Fibroblast of gingiva (primary cell): ENCODE results near the gene PARL.

Experiments used
- DNase-seq: peaks from one replicate; pipeline ENCODE4 v3.0.0-alpha.2; 2011; ENCODE audit warnings: low read depth

The PARL gene

DNA sequence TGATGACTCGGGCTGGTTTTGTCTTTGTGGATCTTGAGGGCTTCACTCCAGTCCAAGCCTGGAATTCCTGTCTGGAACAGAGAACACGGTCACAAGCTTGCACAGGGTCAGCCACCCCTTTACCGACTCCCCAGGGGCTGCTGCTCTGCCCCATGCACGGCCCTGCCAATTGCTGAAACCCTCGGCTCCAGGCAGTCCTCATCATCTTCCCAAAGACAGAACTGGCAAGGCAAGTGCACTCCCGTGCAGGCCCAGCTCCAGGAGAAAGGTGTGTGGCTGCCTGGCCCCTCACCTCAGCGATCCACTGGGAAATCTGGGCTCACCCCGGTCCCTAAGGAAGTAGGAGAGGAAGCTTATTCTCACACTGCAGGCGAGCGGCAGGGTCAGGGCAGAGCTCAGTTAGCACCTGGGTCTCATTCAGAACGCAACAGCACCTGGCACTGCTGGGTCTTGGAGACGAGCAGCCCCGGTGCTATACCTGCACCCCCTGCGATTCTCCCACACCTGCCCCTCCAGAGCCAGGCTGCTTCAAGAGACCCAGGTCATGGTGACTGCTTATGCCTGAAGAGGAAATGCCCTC is 66.5 kb downstream of the PARL start:
- no peak for DNase-seq

DNA sequence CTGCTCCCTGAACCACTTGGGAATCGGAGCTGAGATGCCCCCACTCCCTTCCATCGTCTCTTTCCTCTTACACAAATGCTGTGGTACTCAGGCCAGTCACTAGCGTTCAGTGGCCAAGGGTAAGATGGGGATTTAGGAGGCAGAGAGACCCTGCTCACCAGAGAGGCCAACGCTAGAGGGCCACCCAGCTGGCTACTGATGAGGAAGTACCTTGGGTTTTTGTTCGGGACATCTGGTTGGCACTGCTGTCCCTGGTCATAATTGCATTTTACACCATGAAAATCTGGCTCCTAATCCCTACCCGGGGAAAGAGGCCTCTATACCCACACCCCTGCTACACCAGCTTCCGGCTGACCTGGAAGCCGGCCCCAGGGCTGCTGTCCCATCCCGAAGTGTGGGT is 67.0 kb downstream of the PARL start:
- no peak for DNase-seq

DNA sequence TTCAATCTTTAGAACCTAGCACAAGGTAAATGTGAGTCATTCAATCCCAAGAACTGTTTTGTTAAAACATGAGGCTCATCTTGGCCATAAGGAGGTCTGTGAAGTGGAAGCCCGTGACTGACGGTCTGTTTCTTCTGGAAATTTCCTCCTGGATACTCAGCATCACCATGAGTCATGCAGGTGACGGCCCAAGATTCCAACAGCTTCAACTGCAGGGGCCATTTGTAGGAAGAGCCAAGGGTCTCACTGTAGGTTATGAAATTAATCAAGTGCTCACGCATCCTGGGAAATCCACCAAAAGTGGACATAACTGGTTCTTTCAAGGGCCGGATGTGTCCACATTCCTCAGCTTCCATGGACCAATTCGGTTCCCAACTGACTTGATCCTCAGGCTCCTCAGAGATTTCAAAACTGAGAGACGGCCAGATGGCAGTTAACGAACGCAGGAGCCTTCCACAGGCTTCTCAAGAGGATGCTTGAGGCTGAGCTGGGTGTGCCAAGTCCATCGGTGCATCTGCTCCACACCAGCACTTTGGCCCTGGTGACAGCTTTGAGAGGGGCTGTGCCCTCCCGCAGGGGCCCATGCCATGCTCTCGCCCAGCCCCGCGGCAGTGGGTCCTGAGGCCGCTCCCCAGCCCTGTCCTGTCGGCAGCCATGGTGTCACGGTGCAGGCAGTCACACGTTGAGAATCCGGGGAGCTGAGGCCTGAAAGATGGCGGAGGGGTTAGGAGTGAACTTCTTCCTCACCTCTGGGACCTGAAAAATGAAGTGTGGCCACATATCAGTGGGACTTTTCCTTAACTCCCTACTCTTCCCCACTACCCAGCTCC is 67.8 kb downstream of the PARL start:
- no peak for DNase-seq

DNA sequence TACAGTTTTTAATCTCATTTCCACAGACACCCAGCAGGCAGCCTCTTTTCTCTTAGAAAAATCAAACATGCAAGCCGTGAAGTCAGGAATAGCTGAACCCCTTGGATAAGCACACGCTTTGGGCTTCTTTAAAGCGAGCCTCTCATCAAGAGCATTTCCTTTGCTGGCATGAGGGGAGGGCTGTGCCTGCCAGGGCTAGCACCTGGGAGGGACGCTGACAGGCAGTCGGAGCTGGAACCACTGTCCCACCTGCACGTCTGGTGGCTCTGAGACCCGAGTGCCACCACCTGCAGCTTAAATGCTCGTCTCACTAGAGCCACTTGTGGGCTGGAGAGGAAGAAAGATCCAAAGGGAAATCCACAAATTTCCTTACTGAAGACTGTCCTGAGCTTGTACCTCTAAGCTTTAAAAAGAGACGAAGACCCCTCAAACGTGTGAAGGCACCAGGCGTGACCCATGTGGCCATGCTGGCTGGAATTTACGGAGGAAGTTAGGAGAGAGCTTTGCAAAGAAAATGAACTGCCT is 68.7 kb downstream of the PARL start:
- DNase-seq = no peak

DNA sequence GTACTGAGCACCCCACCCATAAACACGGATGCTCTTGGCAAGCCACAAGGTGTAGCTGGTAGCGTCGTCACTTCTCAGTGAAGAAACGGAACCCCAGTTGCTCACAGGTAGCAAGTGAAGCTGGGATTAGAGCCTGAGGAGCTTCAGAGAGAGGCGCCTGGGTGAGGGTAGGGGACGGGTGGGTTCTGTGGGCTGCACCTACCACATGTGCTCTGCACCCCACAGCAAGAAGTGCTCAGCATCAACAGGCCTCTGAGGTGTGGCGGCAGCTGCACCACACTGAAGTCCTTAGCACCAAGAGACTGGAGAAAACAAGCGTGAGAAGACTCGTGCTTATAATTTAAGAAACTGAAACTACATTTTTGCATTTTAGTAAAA is 69.1 kb downstream of the PARL start:
- DNase-seq = no peak

DNA sequence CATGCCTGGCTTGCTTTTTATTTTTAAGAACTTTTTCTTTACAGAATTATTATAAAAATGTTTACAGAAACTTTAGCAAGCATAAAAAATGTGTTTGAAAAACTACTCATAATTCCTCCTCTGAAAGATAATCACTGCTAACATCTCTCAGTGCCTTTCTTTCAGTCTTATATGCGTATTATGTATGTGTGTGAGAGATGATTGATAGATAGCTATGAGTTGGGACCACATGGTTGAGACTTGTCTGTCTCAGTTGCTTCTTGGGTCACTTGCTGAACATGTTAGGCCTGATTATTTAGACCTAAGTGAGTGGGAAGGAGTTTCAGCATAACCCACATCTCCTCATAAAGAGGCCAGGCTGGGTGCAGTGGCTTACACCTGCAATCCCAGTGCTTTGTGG is 70.4 kb downstream of the PARL start:
- DNase-seq = no peak

DNA sequence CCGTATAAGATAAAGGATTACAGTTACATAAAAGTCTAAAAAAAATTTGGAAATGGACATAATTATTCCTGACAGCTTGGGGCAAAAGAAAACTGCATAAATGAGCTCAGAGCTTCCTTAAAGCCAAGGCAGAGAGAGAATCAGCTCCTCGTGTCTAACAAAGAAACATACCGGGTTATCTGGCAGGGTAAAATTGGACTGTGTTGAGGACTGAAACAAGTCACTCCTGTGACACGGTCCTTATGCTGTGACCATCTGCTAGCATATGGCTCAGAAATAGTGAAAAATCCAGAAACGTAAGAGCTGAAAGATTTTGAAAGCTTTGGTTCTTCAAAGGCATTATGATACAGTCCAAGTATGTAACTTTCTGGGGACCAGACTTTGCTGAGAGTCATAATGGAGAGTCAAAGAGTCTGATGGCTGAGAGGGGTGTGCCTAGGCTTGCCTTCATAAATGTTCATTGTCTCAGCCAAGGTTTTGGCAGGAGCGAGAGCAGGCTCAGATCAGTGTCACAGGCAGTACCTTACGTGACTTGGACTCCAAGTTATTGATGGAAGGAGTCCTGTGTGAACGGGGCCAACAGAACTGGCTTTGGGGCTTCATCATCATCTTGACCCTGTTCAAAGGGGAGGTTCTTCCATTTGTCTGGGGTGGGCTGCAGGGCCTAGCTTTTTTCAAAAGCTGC is 71.8 kb downstream of the PARL start:
- no peak for DNase-seq

DNA sequence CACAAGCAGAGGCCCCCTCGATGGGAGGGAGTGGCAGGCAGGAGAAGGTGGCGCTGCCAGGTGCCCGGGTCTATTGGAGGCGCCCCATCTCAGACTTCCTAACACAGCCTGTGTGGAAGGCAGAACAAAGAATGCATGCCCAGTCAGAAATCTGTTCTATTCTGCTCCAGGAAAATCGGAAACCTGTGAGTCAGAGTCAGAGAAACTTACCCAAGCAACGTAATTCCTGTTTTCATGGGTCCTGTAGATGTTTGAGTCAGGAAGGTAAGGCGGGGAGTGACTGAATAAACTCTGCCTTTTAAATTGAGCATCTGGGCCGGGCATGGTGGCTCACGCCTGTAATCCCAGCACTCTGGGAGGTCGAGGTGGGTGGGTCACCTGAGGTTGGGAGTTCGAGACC is 73.0 kb downstream of the PARL start:
- no peak for DNase-seq

DNA sequence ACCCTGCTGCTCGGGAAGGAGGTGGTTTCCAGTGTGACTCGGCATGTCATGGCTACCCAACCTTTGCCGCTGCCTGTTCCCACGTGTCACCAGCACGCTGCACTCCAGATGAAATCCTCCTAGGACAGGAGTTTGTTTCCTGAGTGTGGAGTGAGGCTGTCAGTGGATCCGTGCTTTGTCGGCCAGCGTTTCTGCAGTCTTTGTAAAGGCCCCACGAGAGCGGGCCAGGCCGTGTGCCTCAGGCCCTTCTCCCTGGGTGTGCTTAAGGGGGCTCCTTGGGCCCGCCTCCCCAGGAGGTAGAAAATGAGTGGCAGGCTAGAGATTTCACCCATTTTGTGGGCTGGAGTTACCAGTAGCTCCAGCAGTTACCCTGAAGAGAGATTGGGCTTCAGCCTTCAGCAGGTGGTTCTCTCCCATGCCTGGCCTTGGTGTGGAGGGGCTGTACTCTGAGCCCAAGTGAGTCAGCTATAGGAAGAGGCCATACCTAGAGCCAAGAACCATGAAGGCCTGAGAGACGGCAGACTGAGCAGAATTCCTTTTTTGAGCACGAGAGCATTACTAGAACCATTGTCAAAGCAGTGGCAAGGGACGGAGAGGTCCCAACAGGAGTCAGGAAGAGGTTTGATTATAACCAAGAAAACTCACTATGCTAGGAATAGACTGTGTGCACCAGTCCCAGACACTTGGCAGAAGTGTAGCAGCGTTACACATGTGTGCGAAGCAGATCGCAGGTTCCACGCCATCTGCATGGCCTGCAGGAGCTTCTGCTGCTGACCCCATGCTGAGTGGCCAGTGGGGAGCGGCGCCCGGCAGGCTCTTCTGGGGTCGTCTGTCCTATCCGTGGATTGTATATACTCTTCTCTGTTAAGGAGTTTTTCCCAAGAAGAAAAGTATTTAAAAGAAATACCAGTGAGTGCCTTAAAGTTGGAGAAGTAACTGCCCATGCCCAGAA is 73.8 kb downstream of the PARL start:
- DNase-seq = no peak

DNA sequence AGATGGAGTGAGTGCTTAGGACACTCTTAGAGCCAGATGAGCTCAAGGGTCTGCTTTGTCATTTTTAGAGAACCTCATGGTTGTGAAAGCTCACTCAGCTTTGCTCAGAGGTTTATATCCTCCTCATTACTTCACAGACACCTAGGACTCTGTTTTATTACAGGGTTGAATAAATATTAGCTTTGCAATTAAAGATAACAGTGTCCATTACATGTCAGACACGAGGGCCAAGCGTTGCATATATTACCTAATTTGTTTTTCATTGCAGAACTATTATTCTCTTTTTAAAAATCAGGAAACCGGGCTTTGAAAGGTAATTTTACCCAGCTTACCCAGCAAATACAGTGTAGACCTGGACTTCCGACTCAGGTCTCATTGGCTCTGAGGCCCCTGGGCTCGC is 75.4 kb downstream of the PARL start:
- DNase-seq = no peak

DNA sequence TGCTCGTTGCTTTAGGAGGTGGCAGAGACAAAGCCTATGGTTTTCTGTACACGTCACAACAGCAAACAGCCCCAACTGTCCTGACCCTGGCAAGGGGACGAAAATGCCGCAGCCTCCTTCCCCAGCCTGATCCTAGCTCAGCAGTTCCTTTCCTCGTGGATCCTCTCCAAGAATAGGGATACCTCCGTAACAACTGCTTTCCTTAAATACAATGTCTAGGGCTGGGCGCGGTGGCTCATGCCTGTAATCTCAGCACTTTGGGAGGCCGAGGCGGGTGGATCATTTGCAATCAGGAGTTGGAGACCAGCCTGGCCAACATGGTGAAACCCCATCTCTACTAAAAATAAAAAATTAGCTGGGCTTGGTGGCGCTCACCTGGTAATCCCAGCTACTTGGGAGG is 76.3 kb downstream of the PARL start:
- no peak for DNase-seq

DNA sequence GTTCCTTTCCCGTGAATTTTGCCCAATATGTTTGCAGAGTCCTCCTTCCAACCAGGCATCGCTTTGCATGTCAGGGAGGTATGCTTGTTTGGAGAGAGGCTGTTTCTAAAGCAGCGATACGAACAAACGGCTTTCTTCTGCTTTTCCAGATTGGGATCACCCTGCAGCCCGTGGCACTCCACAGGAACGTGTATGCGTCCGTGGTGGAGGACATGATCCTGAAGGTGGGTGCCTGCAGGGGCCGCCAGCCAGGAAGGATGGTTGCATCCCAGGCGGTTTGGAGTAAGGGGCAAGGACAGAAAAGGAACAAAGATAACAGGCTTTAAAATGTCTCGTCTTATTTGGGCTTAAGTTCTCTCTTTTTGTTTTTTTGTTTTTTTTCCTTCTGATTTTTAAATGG is 76.8 kb downstream of the PARL start:
- DNase-seq = no peak

DNA sequence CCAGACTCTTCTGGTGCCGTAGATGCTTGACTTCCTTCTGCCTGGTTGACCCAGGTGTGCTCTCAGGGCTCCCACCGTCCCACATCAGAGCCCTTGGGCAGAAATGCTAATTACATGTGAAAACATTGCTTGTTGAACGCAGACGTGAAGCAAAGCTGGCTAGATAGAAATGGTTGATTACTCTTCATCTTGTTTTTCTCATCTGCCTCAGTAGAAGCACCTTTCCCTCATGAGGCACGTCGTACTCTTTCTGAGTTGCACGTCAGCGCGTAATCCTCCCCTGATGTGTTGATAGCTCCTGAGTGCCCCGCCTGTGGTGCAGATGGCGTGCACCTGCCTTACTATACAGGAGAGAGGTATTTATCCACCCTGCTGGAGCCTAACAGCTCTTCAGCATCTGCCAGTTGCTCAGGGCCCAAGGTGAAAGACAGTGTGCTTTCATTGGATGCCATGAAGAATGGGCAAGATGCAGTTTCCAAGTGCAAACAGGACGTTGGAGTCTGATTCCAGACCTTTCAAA is 77.4 kb downstream of the PARL start:
- DNase-seq = no peak

DNA sequence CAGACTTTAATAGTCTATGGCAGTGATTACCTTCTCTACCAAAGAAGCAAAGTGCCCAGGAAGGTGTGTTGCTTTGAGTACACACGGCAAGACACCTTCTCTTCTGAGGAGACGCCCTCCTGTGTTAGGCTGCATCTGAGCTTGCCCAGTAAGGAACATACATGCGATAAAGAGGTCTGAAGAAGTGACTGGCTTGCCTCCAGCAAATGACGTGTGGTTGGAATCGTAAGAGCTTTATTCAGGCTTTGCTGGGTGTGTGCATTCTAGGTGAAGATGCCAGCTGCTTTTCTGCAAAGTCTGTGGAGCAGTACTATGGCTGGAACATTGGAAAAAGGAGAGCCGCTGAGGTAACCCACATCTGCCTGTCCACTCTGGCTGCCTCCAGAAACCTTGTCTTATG is 81.7 kb downstream of the PARL start:
- no peak for DNase-seq

DNA sequence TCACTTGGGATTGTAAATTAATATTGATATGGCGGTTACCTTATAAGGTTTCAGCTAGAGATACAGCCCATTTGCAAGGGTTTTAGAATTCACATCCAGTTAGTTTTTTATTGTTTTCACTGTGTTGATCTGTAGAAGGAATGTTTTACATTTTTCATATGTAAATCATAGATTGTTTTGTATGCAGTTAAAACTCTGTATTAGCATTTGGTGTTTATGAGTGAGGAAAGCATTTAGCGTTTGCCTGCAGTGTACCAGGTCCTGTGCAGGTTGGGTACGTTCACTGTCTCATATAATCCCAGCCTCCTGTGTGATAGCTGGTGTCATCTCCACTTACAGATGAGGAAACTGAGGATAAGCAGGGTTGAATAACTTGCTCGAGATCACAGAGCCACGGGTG is 83.1 kb downstream of the PARL start:
- DNase-seq = no peak

DNA sequence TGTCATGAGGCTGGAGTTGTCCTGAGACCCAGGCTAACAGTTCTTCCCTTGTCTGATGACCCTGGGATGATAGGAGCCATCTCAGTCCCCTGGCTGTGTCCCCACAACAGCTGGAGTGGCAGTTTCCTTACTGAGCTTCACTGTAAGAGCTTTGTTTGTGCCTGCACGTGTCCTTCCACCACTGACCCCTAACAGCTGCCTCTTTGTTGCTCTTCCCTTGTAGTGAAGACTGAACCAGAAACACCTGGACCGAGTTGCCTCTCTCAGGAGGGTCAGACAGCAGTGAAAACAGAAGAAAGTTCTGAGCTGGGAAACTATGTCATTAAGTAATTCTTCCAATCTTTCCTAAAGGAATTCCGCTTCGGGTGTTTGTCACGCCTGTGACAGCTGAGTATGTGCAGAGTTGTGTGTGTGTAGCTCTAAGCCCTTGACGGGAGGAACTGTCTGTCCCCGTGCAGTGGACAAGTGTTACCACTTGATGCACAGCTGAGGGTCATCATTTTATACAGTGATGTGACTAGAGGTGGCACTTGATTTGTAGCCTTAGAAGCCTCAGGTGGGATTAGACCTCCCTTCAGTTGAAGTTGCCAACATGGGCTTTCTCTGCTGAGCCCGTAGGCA is 84.3 kb downstream of the PARL start:
- no peak for DNase-seq

DNA sequence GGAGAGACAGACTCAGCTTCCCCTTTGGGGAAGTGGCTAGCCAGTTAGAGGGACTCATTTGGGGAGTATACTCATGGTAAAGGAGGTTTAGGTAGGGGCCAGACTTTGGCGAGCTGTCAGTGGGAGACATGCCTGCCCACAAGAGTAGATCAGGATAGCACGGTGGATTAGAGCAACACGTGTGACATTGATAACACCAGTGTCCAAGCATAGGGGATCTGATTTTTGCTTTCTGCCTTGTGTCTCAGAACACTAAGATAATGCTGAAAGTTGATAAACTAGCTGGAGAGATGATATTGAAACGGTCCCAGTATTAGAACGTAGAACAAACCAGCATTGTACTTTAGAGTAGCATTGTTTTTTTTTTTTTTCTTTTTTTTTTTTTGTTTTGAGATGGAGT is 85.2 kb downstream of the PARL start:
- DNase-seq = no peak

DNA sequence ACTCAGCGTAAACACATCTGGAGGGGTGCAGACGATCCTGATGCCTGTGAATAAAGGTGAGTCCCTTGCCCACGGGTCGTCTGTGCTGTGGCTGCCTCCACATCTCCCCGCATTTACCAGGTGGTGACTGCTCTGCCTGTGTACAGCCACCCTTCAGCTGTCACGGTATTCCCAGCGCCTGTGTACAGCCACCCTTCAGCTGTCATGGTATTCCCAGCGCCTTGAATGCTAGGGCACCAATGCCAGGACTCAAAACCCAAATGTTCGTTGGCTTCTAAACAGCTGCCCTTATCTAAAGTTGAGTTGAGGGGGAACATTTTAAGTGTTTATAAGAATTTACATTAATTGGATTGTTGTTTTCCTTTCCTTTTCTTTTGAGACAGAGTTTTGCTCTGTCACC is 86.7 kb downstream of the PARL start:
- no peak for DNase-seq

DNA sequence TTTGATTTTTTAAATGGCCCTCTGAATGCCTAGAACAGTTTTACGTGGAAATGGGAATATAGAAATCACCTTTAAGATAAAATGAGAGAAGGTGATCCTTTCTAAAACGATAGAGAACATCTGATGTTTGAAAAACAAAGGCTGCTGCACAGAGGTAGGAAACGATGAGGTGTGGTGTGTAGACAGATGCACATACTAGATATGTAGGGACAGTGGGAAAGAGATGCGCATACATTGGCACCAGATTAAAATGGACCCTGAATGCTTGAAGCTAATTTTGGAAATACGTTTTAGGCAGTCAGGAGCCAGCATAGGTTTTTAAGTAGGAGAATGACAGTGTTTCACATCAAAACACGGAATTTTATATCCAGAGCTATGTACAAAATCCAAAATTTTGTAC is 88.3 kb downstream of the PARL start:
- DNase-seq = no peak

DNA sequence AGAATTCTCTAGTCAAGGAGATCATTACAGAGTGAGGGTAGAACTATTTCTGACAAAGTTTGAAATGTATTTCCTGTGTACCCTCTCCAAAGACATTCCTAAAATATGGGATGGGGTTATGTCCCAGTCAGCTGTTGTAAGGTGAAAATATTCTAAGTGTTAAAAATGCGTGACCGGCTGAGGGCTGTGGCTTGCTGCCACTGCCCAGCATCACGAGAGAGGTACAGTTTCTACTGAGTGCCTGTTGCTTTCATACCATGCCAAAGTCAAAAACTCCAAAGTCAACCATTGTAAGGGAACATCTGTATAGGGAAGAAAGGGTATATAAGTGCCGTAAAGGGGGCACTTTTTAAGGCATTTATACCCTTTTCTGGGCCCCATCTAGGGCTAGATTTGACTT is 90.2 kb downstream of the PARL start:
- no peak for DNase-seq

DNA sequence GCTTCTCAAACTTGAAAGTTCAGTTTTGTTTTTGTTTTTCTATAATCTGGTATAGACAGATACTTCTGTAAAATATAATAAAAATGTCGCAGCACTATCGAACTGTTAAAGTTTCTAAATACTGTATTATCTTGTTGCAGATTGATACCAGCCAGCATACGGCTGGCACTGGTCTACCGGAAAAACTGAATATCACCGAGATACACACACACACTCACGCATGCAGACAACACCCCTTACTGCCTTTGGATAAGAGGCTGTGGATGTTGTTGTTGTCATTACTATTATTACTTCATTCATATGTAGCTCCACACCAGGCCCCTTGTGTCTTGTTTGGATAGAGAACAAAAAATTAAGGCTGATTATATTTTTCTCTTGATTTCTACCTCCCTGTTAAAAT is 91.7 kb downstream of the PARL start:
- no peak for DNase-seq
